ENCODE measurements around the gene CHST8.

The CHST8 gene

GRCh38 chr19:33795370-33796163 is 173.8 kb downstream of the CHST8 start:
- DNase-seq (ENCODE audit: low spot score in 2 of 2) = peak; percentile 52 to 71
- Mint-ChIP-seq H3K36me3 (no peaks in the 10 kb centered on the region), H3K9me3 (no peaks in the 10 kb centered on the region), H3K27ac (peak overlapping the region; percentile 12), H3K4me1 (no peaks in the 10 kb centered on the region), H3K4me3 (peak overlapping the region; percentile 66)
- ATAC-seq = peak; percentile 67

- Mint-ChIP-seq H3K27ac (peak within 1 kb of the TSS; percentile 12), H3K9me3 (no peaks in the 10 kb centered on the region), H3K4me3 (peak within 1 kb of the TSS; percentile 66), H3K36me3 (no peaks in the 10 kb centered on the region), H3K4me1 (no peaks in the 10 kb centered on the region)
- ATAC-seq = peak; percentile 27
- peak; percentile 20 to 64 for DNase-seq (ENCODE audit: low spot score in 2 of 2)
Measured at GRCh38 chr19:33796164-33796875, 174.6 kb downstream of the CHST8 start, which contains the start of gene KCTD15. KCTD15 (plus strand) TSS chr19:33796870; CDS start chr19:33800455, 3,585 bp downstream.

- Mint-ChIP-seq H3K4me3 (peak overlapping the region; percentile 66), H3K27ac (no peak overlapping the region), H3K4me1 (no peaks in the 10 kb centered on the region), H3K9me3 (no peaks in the 10 kb centered on the region), H3K36me3 (no peaks in the 10 kb centered on the region)
- DNase-seq (ENCODE audit: low spot score in 2 of 2) = no peak
- no peak for ATAC-seq
Measured at GRCh38 chr19:33797802-33798671, 176.3 kb downstream of the CHST8 start.

DNA sequence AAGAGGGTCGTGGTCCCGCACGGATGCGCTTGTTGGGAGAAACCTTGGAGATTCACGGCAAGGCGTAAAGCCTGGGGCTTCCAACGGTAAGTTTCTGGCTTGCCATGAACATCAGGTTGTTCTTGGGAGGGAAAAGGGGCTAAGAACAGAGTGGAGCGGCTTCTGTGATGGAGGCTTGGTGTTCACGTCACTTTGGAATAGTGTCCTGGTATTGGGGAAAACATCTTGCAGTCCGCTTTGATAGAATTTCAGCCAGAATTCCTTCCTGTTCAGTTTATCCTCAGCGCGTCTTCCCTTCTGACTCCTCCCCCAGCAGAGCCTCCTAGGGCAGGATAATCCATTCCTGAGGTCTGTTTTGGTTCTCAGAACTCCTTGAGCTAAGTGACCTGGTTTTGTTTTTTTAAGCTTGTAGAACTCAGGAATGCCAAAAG is 176.9 kb downstream of the CHST8 start:
- DNase-seq (ENCODE audit: low spot score in 2 of 2) = no peak
- Mint-ChIP-seq H3K9me3 (no peaks in the 10 kb centered on the region), H3K27ac (no peak overlapping the region), H3K4me3 (no peak overlapping the region), H3K36me3 (no peaks in the 10 kb centered on the region), H3K4me1 (no peaks in the 10 kb centered on the region)
- ATAC-seq = no peak

- H3K36me3 Mint-ChIP-seq = no peaks in the 10 kb centered on the region
Measured at GRCh38 chr19:33799476-33799875, 177.7 kb downstream of the CHST8 start.

GRCh38 chr19:33800012-33800680 is 178.4 kb downstream of the CHST8 start:
- Mint-ChIP-seq H3K4me3 (no peak overlapping the region), H3K4me1 (peaks cover 2% of the 10 kb centered on the region), H3K27ac (no peak overlapping the region), H3K9me3 (no peaks in the 10 kb centered on the region), H3K36me3 (no peaks in the 10 kb centered on the region)
- no peak for ATAC-seq
- no peak for DNase-seq (ENCODE audit: low spot score in 2 of 2)

More at GRCh38 chr19:33799476-33799875, 177.7 kb downstream of the CHST8 start:
- no peak overlapping the region for H3K27ac Mint-ChIP-seq
- H3K9me3 Mint-ChIP-seq = no peaks in the 10 kb centered on the region
- no peak for DNase-seq (ENCODE audit: low spot score in 2 of 2)
- ATAC-seq = no peak
- no peak overlapping the region for H3K4me3 Mint-ChIP-seq
- H3K4me1 Mint-ChIP-seq = no peaks in the 10 kb centered on the region

DNA sequence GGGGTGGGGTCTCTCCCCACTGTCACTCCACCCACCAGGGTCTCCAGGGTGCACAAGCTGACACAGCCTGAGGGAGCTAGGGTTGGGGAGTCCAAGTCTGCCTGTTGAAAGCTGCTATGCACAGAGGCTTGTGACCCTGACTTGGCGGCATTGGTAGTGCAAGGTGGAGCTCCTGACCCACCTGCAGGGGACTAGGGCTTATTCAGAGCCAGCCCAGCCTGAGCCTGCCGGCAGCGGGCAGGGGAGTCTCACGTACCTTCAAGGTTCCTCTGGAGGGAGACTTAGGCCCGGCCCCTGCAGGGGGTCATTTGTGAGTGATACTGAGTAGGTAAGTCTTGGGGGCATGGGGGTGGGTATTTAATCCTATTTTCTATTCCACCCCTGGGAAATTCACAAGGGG is 179.7 kb downstream of the CHST8 start:
- H3K4me3 Mint-ChIP-seq = no peak overlapping the region
- H3K36me3 Mint-ChIP-seq = no peaks in the 10 kb centered on the region
- no peak overlapping the region for H3K27ac Mint-ChIP-seq
- no peak for DNase-seq (ENCODE audit: low spot score in 2 of 2)
- no peak for ATAC-seq
- peaks cover 15% of the 10 kb centered on the region for H3K4me1 Mint-ChIP-seq
- no peaks in the 10 kb centered on the region for H3K9me3 Mint-ChIP-seq

GRCh38 chr19:33802001-33802400 is 180.2 kb downstream of the CHST8 start:
- no peaks in the 10 kb centered on the region for H3K36me3 Mint-ChIP-seq

DNA sequence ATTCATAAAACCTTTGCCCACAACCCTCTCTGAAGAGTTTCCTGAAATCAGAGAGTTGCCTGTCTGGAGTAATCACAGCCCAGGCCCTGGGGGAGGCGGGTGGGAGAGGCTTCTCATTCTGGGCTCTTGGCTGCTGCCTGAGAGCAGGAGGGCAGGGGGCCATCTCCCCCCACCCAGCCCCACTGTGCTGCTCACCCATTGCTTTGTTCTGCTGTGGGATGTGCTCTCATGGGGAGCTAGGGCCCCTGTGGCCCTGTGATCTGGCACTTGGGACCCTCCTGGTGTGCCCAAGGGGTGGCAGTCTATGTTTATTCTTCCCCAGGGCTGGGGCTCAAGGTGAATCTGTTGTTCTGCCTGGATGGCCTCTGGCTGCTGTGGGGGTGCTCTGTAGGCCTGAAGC is 181.0 kb downstream of the CHST8 start:
- Mint-ChIP-seq H3K9me3 (no peaks in the 10 kb centered on the region), H3K4me1 (peaks cover 18% of the 10 kb centered on the region), H3K27ac (no peak overlapping the region), H3K36me3 (no peaks in the 10 kb centered on the region), H3K4me3 (no peak overlapping the region)
- ATAC-seq (no peak), DNase-seq (ENCODE audit: low spot score in 2 of 2) (no peak)

More at GRCh38 chr19:33802001-33802400, 180.2 kb downstream of the CHST8 start:
- peak overlapping the region; percentile 46 for H3K27ac Mint-ChIP-seq
- H3K4me3 Mint-ChIP-seq = no peak overlapping the region
- no peak for ATAC-seq
- no peak for DNase-seq (ENCODE audit: low spot score in 2 of 2)
- H3K4me1 Mint-ChIP-seq = peaks cover 18% of the 10 kb centered on the region
- no peaks in the 10 kb centered on the region for H3K9me3 Mint-ChIP-seq

GRCh38 chr19:33803383-33803782 is 181.6 kb downstream of the CHST8 start:
- H3K9me3 Mint-ChIP-seq = no peaks in the 10 kb centered on the region
- DNase-seq (ENCODE audit: low spot score in 2 of 2) = no peak

GRCh38 chr19:33804021-33804799 is 182.5 kb downstream of the CHST8 start:
- Mint-ChIP-seq H3K36me3 (no peaks in the 10 kb centered on the region), H3K4me1 (peaks cover 18% of the 10 kb centered on the region), H3K9me3 (no peaks in the 10 kb centered on the region), H3K27ac (no peak overlapping the region), H3K4me3 (no peak overlapping the region)
- ATAC-seq (no peak), DNase-seq (ENCODE audit: low spot score in 2 of 2) (no peak)

More at GRCh38 chr19:33803383-33803782, 181.6 kb downstream of the CHST8 start:
- Mint-ChIP-seq H3K4me1 (peaks cover 18% of the 10 kb centered on the region), H3K27ac (peak overlapping the region; percentile 58), H3K4me3 (no peak overlapping the region), H3K36me3 (no peaks in the 10 kb centered on the region)
- no peak for ATAC-seq

- Mint-ChIP-seq H3K4me1 (peaks cover 18% of the 10 kb centered on the region), H3K36me3 (no peaks in the 10 kb centered on the region), H3K9me3 (no peaks in the 10 kb centered on the region), H3K4me3 (no peak overlapping the region), H3K27ac (no peak overlapping the region)
- DNase-seq (ENCODE audit: low spot score in 2 of 2) = no peak
- ATAC-seq = no peak
Measured at GRCh38 chr19:33805313-33805712, 183.6 kb downstream of the CHST8 start.

- H3K27ac Mint-ChIP-seq = peak overlapping the region; percentile 9
Measured at GRCh38 chr19:33805840-33806433, 184.2 kb downstream of the CHST8 start.

More at GRCh38 chr19:33805840-33806433, 184.2 kb downstream of the CHST8 start:
- H3K36me3 Mint-ChIP-seq = no peaks in the 10 kb centered on the region
- no peak for ATAC-seq
- peaks cover 18% of the 10 kb centered on the region for H3K4me1 Mint-ChIP-seq
- no peak for DNase-seq (ENCODE audit: low spot score in 2 of 2)
- no peaks in the 10 kb centered on the region for H3K9me3 Mint-ChIP-seq
- H3K4me3 Mint-ChIP-seq = no peak overlapping the region

All from stimulated activated effector memory CD8-positive, alpha-beta T cell treated with anti-CD3 and anti-CD28 coated beads, Interleukin-12 subunit alpha, Interleukin-12 subunit beta, amount 100 ng/mL, for 72 hours (primary cell).